Astrocyte (in vitro differentiated cells and primary cell): ENCODE data around the gene TMEM123.

Experiments used
- CTCF ChIP-seq: IDR thresholded peaks from 2 replicates; pipeline ENCODE4 v1.5.1; 2011; ENCODE audit warnings: low read depth, mild to moderate bottlenecking, inconsistent platforms, low read length, moderate library complexity; ENCODE audit not compliant: insufficient read depth
- EZH2 ChIP-seq: IDR thresholded peaks from 2 replicates; pipeline ENCODE4 v1.6.1; 2012; ENCODE audit warnings: mild to moderate bottlenecking, low read length, inconsistent platforms; ENCODE audit not compliant: insufficient read depth

DNA sequence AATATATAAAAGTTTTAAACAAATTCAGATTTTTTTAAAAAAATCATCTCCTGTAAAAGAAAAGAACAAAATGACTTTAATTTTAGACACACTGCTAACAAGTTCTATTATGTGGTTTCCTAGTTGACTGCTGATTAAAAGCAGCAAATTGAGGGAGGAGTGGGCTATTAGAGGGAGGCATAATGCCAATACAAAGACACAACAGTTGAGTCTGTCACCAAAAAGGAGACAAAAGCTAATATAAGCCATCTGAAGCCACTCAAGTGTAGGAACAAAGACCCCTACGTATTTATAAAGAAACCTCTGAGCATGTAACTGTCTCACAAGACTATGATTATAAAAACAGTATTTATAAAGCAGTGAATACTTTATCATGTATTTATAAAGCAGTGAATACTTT, 28.6 kb downstream of the TMEM123 start:
- TF ChIP-seq CTCF = no peak
- TF ChIP-seq EZH2 = no peak
